ENCODE measurements around the gene AGTR1.

AGTR1 gene

DNA sequence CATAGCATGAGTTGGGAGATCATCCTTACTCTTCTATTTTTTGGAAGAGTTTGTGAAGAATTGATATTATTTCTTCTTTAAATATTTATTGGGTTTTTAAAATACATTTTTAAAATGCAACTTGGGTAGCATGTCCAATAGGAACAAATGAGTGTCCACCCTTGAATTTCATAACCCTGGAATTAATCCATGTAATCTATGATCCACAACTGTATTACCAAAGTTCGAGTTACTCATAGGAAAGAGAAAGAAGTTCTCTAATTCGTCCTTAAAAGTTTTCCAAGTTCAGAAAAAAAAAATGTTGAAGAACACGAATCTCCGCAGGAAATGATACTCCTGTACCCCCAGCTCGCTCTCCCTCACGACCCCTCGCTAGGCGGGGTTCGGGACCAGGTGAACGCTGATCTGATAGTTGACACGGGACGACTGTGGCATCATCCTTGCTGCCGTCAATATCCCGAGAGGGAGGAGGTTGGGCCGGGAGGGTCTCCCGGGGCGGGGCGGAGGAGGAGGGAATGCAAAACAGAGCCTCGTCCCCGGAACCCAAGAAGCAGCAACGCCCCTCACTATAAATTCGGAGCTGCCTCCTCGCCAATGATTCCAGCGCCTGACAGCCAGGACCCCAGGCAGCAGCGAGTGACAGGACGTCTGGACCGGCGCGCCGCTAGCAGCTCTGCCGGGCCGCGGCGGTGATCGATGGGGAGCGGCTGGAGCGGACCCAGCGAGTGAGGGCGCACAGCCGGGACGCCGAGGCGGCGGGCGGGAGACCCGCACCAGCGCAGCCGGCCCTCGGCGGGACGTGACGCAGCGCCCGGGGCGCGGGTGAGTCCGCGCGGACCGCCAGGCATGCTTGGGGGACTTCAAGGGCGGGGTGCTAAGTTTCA is at the start of gene AGTR1:
Gene AGTR1, plus strand, starts transcription at position 598 of the 884 bp plus-strand sequence. CDS start 43,133 bp downstream, outside the sequence.
- DNase-seq = peak in 6 of 58 donors; percentile 0 to 10 (median 4)

DNA sequence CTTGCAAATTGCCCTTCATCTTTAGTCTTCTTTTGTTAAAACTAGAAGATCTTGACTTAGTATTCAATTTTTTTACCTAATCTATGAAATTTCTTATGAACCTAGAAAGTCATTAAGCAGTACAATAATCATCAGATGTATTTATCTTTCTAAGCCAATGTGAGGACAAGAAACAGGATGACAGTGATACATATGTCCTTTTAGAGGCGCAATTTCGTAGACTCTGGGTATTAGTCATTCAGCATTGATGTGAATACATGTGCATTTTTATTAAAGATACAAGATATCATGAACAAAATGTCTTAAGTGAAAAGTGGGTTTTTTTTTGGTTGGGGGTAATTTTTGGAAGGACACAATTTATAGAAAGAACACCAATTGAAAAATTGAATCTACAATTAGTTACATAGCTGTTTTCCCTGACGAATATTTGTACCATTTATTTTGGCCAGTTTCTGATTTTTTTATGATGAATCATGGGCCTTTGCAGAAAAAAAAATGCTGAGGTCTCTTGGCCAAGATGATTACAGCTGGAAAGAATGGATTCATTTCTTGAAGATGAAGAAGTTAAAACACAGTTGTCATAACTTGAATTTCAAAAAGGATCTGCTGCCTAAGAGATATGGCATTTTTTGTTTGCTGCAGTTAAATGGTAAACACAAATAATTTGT is 48.9 kb upstream of the AGTR1 start:
- DNase-seq = no peak

DNA sequence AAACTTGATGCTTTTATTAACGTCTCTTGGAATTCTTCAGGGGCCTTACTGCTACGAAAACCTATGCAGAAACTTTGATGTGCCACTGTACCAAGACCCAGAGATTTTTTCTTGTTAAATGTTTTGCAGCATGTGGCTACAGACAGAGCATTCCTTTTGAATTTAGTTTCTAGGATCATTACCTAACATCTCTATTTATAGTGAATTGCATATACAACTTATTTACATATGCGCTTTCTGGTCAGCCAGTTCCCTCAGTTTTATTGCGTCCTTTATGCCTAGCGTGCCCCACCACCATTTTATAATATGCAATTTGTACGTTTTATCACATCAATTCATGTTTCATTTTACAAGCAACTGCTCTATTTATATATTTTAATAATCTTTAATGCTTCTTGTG is 46.2 kb upstream of the AGTR1 start:
- no peak for DNase-seq

DNA sequence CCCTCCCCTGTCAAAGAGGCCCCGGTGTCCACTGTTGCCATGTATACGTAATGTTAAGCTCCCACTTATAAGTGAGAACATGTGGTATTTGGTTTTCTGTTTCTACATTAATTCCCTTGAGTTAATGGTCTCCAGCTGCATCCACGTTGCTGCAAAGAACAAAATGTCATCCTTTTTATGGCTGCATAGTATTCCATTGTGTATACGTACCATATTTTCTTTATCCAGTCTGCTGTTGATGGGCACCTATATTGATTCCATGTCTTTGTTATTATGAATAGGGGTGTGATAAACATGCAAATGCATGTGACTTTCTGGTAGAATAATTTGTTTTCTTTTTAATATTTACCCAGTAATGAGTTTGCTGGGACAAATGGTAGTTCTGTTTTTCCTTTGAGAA is 43.3 kb upstream of the AGTR1 start:
- DNase-seq = no peak

DNA sequence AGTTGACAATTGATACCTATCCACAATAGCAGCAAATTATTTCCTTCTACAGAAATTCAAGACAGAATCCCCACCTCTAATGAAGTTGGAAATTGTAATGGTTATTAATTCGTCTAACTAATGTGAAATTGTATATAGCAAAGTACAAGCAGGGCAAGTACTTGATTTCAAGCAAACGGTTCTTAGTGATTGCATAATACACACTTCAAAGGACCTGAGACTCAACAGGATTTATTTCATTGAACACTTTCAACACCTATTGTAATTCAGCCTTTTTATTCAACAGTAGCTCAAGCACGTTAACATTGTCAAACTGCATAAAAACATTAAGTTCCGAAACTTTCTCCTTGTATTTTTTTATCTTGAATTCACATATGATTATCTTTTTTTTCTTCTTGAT is 40.2 kb upstream of the AGTR1 start:
- DNase-seq = no peak

DNA sequence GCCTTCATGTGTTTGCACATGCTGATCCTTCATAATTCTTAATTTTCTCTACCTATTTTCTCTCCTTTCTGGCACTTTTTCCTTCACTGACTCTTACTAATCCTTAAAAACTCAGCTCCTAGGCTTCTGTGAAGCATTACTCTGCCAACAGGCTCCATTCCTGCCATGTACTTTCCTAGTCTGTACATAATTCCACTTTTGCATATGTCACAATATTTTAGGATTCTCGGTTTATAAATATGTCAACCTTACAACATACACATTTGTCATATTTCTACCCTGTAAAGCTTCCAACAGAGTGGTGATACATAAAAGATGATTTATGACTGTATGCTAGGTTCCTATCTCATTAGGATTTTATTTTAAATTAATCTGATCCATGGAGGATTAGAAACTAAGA is 38.2 kb upstream of the AGTR1 start:
- DNase-seq = no peak

DNA sequence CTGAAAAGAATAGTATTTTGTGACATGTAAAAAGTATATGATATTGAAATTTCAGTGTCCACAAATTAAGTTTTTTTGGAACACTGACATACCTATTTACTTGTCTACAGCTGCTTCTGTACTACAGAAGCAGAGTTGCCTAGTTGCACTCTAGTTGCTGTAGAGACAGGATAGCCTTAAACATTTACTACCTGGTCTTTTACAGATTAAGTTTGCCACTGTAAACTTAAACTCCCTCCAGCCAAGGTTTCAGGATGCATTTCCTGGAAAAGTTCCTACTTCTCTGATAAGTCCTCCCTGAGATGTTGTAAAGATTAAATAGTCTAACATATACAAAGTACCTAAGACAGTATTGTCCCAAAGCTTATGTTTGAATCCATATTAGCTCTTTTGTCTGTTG is 17.4 kb upstream of the AGTR1 start:
- no peak for DNase-seq

DNA sequence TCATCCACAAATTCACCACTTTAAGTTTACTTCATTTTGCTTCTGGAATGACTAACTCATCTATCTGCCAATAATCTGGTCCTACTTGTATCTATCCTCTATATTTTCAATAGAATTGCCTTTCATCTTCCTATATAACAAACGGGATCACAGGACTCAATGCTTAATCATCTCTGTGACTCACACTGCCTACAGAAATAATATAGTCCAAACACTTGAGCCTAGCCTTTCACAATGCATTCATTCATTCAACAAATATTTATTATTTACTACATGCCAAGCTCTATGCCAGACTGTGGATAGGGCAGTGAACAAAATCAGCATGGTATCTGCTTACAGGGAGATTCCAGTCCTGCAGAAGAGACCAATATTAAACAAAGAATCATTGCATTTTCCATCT is 16.6 kb upstream of the AGTR1 start:
- DNase-seq = no peak

DNA sequence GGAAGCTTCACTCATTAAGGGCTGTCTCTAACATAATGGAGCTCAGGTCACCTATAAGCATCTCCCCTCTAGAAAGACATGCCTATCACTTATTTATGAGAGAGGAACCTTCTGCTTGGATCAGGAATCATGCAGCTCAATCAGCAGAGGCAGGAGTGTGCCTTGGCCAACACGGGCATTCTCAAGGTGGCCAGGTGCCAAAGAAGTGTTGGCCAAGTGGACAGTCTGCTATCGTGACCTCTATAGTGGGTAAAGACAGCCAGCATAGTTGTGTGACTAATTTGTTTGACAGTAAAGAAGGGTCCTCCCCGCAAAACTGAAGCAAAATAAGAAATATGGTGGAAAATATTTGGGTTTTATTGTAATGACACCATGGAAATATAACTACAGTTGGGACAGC is 14.7 kb upstream of the AGTR1 start:
- DNase-seq = no peak

DNA sequence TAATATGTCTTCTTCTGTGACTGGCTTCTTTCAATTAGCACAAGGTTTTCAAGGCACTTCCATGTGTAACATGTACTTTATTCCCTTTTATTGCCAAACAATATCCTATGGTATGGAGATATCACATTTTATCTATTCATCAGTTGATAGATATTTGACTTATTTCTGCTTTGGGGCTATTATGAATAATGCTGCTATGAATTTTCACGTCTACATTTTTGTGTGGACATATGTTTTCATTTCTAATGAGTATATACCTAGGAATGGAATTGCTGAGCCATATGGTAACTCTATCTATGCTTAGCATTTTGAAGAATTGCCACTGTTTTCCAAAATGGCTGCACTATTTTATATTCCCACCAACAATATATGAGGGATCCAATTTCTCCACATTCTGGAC is 3.6 kb upstream of the AGTR1 start:
- no peak for DNase-seq

DNA sequence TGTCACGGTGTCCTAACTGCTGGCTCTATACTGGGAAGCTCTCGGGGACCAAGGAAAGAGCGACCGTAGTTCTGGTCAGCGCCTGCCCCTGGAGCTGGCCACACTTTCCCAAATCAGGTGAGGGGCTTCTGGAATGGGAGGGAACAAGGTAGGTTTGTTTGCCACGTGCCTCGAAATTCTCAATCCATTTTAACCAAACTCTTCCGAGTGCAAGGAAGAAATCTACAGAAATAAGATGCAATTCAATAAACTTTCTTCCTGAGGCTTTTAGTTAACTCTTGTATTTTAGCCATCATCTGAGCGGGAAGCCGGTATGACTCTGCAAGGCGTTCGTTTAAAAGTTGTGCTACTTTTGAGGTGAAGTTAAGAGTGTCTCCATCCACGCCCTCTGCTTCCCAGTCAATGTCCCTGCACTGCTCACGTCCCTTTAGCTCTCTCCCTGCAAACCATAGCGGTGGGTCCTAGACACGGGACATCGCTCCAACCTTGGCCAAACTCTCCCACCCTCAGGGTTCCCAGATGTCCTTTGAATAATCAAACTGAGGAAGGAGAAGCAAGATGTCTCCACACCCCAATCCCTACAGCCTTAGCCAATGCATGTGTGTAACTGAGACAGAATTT is 597 bp downstream of the AGTR1 start:
- no peak for DNase-seq

DNA sequence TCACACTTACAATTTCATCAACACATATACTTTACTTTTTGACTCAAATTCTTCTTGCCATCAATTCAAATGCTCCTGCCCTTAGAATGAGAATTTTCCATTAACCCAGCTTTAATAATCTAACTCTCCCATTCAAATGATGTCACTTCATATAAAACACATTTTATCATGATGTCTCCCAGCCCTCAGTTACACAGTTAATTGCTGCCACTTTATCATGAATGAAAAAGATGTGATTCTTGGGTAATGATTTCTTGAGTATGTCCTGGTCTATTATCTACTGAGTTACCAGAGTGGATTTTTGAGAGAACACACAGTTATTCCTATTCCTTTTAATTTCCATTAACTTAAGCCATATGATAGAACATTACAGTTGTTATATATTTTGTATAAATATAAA is 7.6 kb downstream of the AGTR1 start:
- DNase-seq = no peak

DNA sequence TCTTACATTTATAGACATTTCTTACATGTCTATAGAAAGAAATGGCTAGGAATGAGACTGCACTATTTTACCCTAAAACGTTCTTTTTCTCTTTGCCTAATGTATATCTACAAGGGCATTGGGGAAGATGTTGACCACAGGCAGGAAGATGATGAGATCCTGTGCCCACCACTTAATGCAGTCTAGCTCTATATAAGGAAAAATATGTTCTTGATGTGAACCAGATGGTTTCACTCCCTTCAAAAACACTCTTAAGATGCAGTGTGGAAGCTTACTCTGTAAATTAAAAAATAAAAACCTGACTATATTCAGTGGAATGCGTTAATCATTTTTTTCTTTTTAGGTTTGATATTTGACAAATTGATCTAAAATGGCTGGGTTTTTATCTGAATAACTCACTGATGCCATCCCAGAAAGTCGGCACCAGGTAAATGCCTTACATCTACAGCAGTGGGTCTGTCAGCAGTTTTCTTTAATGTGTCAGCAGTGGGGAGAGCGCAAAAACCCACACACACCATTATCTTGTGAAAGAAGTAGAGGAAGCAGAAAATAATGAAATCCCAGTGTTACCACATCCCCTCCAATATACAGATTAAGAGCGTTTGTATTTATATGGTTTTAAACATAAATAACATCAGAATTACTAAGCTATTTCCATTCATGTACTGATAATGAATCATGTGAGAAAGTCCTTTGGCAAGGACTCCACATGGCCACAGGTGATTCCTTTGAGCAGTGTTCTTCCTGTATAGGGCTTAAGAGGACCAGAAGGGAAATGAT is 10.1 kb downstream of the AGTR1 start:
- DNase-seq = no peak

DNA sequence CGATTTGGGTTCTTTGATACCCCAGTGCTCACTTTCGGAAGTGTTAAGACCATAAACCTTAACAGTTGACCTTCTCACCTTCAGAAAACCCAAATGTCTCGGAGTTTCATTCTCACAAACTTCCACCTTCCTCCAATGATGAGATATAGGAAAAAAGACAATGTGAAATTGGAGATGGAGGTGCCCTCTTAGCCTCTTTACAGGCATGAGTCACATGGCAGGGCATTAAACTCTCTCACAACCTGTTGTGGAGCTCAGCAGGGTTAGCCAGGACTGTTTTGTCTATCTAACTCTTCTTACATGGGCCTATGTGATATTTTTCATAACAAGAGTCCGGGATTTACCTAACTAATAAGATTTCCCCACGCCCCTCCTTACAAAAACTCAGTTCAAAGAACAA is 10.7 kb downstream of the AGTR1 start:
- DNase-seq = no peak

DNA sequence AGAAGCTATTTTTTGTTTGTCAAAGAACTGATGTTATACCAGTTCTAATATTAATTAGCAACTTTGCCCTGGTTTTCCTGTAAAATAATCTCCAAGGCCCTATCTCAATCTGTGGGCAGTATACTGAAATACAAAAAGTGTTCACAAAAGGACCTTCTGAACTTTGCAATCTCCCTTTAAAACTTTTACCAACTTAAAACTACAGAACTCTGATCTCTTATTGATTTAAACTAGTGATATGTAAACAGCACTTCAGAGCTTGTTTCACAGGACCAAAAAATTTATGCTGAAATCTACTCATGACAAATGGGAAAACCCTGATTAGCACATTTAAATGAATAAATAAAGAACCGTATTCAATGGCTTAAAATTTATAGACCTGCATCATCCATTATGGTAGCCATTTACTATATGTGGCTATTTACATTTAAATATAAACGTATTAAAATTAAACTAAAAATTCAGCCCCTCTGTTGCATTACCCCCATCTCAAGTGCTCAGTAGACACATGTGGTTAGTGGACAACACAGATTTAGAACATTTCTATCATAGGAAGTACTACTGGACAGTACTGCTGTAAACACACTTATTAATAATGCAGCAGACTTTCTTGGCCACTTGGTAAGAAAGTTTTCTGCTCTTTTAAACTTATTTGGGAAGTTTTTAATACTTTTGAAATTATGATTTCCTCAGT is 12.0 kb downstream of the AGTR1 start:
- DNase-seq = no peak

DNA sequence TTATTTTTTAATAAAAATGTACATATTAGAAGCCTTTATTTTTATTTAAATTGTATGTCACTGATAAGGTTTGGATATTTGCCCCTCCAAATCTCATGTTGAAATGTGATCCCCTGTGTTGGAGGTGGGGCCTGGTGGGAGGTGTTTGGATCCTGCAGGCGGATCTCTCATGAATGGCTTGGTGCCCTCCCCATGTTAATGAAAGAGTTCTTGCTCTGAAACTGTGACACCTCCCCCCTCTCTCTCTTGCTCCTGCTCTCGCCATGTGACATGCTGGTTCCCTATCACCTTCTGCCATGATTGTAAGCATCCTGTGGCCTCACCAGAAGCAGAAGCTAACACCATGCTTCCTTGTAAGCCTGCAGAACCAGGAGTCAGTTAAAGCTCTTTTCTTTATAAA is 13.0 kb downstream of the AGTR1 start:
- no peak for DNase-seq

DNA sequence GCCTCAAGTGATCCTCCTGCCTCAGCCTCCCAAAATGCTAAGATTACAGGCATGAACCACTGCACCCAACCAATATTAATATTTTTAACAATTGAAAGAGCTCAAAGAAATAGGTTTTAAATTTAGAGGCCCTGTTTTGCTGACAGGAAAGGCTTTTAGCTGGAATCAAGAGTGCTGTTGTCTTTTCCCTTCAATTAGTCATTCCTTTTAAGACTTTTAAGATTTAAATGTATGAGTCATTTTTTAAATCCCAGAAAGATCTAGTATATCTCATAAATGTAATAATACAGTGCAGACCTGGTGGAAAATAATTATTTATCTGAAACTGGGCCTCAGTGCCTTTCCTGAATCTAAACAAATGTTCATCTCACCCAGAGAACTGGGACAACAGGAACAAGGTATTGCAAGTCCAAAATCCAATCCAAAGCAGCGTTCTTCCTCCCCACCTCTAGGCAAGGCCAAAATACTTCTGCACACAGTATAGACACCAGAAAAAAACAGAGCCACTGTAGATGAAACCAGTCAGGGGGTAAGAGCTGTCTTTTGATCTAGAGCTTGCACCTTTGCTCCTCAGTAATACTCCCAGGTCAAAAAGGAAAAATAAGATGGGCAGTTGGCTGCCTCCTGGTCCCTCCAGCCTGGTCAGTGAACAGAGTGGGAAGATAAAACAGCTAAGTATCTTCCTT is 14.4 kb downstream of the AGTR1 start:
- no peak for DNase-seq

DNA sequence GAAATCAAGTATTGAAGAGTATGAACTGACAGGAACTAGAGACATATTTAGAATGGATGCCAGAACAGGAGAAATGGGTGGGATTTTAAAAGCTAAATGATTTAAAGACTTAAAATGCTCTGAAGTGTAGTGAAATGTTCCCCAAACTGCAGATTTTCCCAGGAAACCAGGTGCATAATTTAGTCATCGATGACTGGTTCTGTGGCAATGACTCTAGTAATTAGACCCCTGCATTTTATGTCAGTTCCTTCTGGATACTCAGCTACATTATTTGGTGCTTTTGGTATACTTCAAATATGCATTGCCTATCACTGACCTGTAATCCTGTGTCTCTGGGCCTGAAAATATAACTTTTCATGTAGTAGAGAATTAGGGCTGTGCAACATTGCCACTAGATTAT is 16.8 kb downstream of the AGTR1 start:
- no peak for DNase-seq

DNA sequence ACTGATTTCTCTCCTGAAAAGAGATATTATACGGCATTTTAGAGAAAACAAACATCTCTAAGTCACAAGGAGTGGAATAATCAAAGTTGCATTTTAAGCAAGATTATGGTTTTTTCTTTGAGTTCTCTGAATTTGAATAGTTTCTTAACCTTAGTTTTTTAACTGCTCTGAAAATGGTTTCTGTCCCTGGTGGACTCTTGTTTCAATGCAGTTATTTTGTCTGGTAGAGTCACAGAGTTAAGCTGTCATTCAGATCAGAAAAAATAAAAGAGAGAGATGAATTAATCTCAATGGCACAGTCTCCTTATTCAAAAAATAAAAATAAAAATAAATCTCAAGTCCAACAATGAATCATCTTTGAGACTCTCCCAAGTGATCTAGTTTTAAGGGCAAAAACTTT is 19.0 kb downstream of the AGTR1 start:
- DNase-seq = no peak

DNA sequence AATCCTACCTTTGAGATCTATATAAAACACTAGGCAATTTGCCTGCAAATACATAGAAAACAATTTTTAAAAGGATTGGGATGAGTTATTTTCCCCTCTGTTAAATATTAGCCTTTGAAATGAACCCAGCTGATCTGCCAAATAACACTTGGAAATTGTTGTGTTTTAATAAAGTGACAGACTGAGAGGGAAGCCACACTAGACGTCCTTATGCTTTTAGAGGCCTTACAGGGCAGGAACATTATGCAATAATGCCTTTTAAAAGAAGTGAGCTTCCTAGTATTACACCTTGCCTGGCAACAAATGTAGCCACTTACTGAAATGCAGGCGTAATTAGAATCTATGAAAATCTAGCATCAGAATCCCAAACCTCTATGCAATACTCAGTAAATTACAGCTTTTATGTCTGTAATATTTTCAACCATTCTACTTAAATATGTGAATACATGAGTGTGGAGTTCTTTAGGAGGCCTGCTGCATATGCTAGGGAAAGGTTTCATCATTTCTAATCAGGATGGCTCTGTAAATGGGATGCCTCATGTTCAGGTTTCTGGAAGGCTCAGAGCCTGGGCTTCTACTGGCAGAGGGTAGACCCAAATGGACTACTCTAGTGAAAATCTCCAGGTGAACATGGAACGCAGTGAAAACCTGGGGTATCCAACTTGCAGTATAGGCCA is 20.3 kb downstream of the AGTR1 start:
- no peak for DNase-seq
